TTC549 (cell line): ENCODE data around the gene ADGRL2.

Source experiments
- FAIRE-seq: peaks from 2 replicates; lab custom pipeline; 2012; peaks lifted over from hg19 to GRCh38; lab: Jason Lieb, UNC

Gene ADGRL2

DNA sequence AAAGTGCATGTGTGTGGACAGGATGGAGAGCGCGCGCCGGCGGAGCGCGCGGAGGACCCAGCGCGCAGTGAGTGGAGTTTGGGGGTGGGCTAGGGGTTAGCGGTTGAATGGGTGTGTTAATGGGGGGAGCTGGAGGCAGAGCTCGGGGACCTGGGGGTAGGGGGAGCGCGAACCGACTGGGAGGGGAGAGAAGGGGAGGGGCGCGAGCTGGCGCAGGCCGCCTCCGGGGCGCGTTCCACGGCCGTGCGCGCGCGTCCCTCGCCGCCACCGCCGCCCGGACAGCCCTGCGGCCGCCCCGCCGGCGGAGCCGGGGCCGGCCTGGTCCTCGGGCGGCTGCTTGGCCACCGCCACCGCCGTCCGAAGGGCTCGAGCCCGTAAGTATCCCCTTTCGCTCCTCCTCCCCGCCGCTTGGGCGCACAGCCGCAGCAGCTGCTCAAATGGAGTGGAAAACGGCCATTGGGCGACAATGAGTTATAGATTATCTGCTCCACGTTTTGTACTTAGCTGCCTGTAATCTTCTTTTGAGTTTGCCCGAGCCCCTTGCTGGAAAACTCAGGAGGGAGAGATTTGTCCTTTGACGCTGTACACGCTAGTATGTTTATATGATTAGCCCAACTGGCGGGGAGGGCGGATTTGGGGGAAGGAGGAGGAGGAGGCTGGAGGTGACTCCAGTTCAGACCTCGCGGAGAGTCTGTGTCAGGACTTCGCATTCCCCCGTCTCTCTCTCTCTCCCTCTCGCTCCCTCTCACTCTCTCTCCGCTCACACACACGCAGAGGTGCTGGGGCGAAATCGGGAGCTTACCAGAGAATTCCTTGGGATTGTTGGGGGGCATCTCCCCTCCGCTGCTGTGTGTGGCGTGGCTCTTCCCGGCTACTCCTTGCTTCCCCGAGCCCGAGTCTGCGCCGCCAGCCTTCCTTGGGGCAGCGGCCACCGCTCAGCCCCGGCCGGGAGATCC lies at the start of gene ADGRL2:
TSS of gene ADGRL2 (plus strand) at position 240 of the 956 bp plus-strand sequence. CDS start 36,051 bp downstream, outside the sequence.
- no peak for FAIRE-seq

DNA sequence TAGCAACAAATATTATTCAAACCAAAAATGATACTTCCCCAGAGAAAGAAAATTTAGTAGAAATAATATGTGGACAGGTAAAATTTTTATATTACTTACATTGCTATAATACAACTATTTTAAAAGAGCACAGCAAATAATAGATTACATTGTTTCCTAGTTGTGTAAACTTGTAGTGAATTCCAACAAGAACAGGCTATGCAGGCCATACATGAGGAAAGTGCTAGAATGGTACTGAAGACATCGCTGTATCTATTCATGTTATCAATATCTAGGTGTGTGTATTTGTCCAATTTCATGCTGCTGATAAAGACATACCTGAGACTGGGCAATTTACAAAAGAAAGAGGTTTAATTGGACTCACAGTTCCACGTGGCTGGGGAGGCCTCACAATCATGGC lies 47.9 kb upstream of the ADGRL2 start:
- no peak for FAIRE-seq

DNA sequence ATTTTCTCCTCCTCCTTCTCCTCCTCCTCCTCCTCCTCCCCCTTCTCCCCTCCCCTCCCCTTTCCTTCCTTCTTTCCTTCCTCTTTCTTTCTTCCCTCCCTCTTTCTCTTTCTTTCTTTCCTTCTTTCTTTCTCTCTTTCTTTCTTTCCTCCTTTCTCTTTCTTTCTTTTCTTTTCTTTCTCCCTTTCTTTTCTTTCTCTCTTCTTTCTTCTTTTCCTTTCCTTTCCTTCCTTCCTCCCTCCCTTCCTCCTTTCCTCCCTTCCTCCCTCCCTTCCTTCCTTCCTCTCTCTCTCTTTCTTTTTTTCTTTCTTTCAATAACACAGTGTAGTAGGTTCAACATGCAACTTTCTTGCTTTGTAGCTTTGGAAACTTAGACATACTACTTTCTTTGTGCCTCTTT lies 46.3 kb upstream of the ADGRL2 start:
- no peak for FAIRE-seq

DNA sequence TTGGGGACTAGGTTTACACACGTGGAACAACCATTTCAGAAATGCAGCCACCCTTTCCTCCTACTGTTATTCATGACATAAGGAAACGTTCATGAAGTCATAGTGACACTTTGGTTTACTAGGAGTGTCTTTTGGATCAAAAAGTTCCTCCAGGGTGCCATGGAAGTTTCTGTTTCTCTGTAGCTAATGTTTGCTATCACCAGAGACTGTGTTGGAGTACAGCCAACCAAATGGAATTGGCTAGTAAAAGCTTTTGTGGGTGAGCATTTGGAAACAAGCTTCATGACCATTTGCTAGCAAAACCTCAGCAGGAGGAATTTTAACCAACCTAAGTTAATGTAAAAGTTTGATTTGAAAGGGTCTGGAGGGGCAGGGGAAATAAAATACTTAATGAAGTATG lies 43.9 kb upstream of the ADGRL2 start:
- no peak for FAIRE-seq

DNA sequence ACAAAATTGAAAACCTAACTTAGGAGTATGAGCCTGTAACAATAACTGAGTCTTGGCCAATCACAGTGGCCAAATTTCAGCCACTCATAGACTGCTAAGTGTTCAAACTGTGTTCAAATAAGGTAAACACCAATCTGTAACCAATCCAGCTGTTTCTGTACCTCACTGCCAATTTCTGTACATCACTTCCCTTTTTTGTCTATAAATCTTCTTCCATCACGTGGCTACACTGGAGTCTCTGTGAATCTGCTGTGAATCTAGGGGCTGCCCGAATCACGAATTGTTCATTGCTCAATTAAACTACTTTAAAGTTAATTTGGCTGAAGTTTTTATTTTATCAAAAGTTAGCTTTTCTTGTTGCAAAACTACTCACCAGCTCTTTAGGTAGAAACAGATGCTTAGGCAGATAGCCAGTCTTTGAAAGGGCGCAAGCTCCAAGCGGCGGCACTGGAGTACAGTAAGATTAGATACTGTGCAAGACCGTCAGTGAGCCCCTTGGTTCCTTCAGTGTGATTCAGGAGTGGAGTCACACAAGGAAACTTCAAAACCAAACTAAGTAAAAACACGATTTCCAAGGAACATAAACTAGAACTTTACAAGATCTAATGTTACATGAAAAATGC lies 43.2 kb upstream of the ADGRL2 start:
- FAIRE-seq = no peak

DNA sequence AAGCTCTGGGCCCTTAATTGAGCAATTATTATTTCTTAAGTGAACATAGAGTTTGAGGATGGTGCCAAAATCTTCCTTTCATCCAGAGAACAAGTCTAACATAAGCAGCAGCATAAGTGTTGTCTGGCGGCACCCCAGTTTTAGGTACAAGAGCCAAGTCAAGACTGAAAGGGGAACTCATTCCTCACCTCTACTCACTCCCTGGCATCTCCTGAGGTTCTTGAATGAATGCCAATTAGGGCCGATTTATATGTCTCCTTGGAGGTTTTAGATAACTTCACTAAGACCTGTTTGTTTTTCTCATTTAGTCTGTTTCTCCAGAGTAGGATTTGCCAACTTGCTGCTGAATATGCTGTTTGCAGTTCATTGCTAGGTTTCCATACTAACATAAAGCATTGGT lies 42.6 kb upstream of the ADGRL2 start:
- FAIRE-seq = no peak

DNA sequence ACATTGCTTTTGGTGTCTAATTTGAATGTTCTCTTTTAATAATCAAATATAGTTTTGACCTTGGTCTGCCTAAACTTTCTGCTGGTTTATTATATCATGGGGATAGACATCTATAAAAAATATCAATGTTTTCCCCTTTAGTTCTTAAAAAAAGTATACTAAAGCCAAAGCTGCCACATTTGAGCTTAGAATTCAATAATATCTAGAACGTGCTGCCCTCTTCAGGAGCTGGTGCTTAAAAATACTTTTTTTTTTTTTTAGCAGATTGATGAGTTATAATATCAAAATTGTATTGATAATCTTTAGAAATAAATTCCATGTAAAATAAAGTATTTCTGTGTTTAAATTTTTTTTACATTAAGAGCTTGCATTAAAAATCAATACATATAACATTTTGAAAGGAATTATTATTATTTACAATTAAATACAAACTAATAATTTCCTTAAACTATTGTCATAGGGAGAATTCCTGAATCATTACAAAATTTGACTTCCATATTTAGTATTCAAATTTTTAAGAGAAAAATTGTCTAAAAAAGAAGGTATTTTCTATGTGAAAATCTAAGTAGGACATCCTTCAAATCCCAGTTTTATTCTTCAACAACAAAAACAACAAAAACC lies 40.1 kb upstream of the ADGRL2 start:
- FAIRE-seq = peak; percentile 23

DNA sequence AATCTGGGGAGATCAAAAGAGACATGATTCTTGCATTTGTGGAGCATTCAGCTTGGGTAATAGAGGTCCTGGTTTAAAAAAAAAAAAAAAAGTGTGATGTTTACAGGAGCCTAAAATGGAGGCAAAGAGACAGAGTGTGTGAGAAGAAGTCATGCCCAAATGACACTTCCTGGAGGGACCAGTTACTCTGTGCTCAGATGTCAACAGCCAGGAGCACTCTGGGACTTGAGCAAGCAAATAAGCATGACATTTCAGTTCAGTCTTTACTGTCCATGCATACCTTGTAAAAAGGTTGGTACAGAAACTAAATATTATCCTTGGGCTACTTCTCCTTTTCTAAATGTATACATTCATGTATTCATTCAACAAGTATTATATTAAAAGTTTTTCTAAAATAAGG lies 25.2 kb upstream of the ADGRL2 start:
- no peak for FAIRE-seq

DNA sequence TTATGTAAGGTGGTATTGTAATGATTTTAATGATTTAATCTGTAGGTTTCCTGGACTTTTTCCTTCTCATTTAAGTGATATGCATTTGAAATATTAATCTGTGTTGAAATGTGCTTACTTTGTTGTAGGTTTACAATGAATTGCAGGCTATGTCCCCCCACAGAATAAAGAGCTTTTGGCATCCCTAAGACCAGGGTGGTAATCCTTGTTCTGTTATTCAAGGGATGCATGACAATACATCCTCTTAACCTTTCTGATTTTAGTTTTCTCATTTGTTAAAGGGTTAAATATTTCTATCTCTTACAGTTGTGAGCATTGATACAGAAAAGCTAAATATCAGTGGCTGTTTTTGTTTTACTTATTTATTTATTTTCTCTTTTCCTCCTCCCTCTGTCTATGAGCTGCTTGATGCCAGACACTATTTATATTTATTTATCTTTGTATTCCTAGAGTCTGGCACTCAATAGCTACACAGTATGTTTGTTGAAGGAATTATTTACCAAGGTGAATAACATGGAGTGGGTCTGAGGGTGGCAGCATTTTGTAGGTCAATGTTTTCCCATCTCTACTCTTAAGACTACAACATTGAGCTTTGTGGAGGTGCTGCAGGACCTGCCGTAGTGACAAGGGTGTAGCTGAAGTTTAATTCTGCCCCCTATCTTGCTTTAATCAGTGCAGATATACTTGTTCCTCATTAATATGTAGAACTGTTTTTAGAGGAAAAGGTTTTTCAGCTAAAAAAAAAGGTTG lies 19.9 kb upstream of the ADGRL2 start:
- no peak for FAIRE-seq

DNA sequence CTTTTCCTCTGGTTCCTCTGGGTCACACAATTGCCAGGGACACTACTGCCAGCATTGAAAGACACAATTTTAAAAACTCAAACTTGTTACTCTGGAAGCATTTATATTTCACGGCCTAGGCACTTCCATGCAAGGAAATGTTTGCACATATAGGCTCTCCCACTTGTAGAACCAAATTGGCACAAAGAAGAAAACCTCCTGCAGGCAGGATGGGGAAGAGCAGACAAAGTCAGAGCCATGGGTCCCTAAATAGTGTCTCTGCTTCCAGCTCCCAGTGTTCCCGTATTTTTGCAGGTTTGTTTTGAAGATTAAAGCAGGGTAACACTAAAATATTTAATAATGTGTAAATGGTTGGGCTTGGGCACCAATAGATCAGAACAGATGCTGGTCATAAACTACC lies 19.0 kb upstream of the ADGRL2 start:
- FAIRE-seq = no peak

DNA sequence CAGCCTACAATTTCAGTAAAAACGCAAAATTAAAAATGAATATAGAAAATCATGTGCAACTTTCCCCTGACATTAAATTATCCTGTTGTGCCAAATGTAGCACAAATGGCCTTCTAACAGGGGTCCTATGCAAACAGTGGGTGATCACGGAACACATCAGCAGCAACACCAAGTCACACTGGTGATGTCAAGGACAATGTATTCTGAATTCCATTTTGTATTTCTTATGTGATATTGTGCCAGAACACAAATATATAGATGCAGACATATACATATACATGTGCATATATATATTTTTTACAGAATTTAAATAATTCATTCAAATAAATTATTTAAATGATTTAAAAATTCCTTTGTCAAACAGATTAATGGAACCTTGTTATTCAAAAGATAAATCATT lies 8.6 kb upstream of the ADGRL2 start:
- FAIRE-seq = no peak

DNA sequence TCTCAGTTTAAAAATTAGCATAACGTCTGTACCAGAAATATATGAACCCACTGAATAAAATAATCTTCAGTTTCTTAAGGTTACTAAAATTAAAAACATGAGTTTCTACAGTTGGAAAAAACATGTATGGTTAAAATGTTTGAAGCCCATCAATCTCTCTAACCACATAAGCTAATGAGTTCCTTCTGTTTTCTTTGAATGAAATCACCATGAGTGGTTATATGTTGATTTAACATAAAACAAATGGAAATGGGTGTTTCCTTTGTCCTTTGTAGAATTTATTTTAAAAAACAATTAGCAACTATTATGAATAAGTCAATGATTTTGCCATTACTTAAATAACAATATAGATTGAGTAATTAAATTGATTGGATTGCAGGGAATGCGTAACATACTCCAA lies 3.0 kb upstream of the ADGRL2 start:
- FAIRE-seq = no peak

DNA sequence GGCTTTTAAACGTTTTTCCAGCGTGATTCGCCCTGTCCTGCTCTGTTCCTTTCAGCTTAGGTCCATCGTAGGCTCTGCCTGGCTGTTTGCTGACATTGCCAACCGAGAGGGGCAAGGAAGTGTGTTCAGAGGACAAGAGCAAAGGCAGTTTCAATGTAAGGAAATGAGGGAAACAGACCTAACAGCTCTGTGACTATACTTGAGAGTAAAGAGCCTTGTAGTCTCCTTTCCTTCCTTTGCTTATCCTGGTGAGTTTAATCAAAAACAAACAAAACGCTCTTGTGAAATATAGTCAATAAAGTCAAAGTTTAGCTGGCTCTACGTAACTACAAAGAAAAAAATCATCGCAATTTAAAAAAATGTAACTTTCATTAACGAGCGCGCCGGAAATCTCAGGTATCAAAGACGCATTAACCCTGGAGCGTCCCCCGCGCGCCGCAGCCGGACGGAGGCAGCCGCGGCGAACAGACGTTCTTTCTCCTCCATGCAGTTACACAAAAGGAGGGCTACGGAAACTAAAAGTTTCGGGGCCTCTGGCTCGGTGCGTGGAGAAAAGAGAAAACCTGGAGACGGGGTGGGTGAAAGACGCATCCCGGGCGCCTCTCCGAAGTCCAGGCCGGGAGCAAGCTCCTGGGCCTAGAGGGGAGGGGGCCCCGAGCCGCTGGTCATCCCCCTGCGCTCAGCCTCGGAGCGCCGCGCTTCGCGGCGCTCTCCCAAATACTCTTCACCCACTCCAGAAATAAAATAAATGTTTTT lies 617 bp upstream of the ADGRL2 start:
- FAIRE-seq = no peak

DNA sequence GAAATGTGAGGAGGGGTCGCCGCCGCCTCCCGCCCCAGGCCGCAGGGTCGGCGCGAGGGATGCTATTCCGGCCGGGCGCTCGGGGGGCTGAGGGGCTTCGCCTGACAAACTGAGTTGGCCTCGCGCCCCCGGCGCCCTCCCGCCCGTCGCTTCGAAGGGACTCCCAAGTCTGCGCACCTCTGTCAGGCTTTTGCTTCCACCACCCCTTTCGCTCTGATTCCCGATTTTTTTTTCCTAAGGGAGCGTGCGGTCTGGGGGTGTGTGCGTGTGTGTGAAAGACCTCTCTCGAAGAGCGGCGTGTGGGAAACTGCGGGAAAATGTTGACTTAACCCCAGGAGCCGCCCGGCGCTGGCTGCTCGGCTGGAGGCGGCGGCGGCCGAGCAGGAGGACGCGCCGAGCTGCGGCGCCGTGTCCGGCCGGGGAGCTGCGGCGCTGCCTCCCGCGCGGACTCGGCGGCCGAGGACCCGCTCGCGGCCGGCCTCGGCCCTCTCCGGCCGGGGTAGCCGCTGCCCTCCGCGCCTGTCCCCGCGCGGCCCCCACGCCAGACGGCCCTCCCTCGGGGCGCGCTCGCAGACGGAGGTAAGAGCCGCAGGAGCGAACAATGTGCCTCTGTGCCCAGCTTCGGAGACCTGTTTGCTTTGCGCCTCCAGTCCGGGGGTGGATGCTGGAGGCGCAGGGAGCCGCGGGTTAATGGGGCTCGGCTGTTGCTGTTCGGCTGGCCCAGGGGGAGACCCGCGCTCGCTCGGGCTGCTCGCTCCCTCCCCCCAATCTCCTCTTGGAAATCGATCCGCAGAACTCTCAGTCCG lies 1.1 kb downstream of the ADGRL2 start:
- no peak for FAIRE-seq

DNA sequence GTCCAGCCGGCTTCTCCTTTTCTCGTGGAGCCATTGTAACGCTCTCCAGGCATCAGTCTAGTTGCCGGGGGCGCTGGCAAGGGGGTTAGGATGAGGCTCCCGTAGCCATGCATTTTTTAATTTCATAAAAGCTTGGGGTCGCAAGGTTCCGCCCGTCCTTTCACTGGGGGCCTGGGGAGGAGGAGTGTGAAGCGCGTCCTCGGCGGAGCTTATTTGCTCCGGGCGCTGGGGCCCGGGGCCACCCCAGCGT lies 1.6 kb downstream of the ADGRL2 start:
- FAIRE-seq = no peak

DNA sequence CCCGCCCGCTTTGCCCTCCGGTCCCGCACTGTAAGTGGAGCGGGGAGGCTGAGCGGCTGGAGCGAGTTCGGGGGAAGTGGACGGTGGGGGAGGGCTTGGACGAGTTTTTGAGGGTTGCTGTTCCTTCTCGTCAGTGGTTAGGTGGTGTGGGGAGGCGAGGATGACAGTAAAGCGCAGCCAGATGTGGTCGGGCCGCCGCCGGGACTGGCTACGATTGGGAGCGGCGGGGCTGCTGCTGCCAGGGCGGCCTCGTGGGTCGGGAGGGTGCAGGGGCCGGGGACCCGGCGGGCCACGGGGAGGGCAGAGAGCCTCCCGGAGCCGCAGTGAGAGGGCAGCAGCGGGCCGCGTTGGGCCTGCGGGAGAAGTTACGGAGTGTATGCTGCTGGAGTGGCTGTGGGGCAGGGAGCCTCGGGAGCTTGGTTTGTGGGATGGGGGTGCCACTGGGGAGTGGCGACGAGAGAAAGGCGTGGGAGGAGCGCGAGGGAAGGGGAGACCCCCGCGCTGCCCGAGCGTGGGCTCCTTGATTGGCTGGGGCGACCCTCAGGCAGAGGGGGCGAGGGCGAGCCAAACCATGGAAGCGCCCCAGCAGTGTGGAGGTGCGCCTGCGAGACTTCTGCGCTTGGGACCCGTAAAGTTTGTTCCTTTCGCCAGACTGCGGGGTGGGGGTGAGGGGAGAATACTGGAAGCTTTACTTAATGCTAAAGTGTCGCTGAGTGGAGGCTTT lies 2.1 kb downstream of the ADGRL2 start:
- FAIRE-seq = no peak

DNA sequence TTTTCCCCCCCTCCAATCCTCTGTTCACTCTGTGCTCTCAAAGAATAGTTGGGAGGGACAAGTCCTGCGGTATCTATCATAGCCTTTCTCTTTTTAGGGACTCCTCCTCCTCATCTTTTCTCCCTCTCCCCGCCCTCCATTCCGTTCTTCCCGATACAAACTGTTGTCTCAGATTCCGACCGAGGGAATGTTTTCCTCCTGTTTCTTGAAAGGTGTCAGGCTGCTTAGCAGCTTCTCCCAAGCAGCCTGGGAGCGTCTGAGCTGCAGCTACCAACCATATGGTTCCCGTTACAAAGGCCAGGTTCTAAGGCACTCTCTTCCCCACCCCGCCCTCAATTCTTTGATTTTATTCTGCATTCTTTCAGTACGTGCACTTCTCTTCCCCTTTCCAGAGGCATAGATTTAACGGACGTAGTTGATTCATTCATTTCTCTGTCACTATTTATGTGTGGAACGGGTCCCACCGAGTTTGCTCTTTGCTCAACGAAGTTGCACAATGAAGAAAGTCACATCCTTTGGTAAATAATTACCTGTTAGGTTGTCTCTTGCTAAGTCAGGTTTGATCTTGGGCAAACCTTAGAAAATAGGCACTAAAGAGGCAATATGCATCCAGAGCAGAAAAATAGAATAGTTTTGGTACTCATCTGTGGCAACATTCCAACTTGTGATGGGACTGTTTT lies 2.8 kb downstream of the ADGRL2 start:
- no peak for FAIRE-seq

DNA sequence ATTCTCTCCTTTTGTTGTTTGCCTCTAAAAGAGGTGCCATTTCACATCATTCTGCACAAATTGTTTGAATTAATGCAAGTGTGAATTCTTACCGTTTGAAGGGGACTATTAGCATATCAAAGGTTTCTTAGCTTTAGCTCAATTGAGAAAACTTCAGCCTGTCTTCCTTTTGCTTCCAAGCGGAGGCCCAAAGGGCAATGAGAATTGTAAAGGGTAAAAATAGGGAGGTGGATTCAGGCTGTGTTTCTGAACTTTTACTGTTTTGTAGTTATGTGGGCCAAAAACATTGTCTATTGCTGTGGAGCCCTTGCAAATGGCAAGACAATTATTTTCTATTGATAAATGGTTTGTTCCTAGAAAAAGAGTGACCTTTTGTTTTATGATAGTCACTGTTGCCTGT lies 3.6 kb downstream of the ADGRL2 start:
- FAIRE-seq = no peak

DNA sequence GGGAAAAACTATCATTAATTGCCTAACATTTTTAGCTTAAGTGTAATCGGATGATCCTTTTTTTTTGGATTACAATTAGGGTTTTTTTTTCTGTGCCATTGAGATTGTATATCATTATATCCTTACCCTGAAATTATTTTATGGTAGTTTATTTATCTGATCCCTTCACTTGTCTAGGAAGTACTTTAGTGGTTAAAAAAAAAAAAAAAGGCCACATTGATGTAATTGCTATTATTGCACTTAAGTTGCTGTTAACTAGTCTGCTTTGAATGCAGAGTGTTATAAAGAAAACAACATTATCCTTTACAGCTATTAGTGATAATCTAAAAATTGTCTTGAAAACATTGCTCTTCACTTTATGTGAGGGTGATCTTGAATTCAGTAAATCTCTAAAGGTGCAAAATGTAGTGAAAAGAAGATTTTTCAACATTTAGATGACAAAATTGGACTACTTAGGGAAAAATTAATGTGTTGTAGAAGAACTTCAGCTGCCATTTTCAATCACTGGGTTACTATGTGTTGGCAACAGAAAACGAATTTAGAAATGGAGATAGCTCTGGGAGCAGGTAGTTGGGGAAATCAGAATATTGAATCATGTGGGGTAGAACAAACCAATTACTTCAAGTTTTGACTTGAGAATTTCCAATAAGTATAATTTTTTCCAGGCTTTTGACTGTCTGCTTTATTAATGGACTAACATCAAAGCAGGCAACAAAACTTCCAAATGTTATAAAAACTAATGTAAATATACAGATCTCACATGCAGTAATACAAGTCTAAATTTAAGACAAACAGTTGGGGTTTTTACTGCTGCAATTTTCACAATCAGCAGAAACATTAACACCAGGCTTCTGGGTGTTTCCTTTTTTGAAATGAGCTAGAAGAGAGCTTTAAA lies 5.0 kb downstream of the ADGRL2 start:
- FAIRE-seq = no peak
